ENCODE data around the gene LRP11. TPM values are rescaled to one million over a fixed set of nuclear protein-coding genes. Genes with fewer than 3 reads are reported as not detected.

Gene LRP11
- total and polyA plus RNA-seq, 10 of the 15 experiments (the other 5 are each of a cell fraction or from before 2014, with no cell fraction given): under 0.01 to 0.23 (median 0.03) TPM; not detected in 6

DNA sequence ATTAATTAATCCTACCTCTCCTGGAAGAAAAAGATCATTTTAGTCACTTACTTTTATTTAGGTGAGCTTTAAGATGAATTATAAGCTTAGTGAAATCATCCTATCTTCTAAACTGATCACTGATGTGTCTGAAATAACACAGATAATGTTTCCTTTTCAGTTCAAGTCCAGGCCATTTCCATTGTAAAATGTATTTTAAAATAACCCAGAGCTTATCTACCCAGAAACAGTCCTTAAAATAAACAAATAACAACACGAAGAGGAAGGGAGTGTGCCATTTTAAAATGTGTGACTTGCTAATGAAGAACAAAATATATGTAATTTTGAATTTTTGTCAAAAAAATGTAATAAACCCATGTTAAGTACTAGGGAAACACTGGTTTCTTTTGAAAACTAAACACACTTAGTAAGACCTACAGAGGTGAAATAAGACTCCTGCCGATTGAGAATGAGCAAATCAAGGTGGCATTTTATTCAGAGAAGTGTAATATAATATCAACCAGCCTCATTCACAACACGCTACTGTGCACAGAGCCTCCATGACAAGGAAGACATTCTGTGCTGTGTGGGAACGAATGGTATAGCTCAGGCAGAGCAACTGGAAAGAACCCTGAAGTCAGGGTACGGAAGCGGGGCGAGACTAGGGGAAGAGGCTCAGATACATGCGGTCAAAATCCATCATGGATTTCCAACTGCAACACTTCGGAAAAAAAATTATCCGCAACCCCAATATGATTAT, 7.7 kb downstream of the LRP11 start (continued):
- no peak for TF ChIP-seq DPF2 (IDR thresholded peaks at IDR 0.05)
- TF ChIP-seq ZNF24 (IDR thresholded peaks at IDR 0.05): no peak

DNA sequence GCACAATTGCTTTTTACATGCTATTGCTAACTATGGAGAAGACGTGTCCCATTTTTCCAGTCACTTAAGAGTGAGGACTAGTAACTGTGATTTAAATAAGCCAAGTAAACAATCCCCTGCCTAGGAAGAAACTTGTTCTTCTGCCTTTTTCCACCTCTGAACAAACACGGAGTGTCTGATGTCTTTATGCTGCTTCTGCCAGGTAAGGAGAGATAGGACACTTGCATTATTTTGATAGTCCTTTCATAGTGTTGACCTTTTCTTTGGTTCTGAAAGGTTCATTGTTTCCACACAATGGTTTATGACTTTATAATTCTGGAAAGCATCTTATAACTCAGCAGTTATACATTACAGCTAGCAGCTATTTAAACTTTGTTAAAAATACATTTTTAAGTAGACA, 8.4 kb downstream of the LRP11 start:
- ATAC-seq: no peak
- BruUV-seq (replicated peaks): no TSS peak
- Histone ChIP-seq H3K4me2 (ENCODE audit: control insufficient read depth, insufficient read depth) (no peak overlapping the region), H4K20me1 (ENCODE audit: control insufficient read depth, insufficient read depth) (no peaks in the 10 kb centered on the region), H2AFZ (ENCODE audit: control insufficient read depth, low read depth, low read length) (no peak overlapping the region), H3K9me3 (replicated peaks; ENCODE audit: control insufficient read depth, insufficient read depth, low read length) (no peaks in the 10 kb centered on the region), H3K27ac (ENCODE audit: control insufficient read depth, insufficient read depth) (no peak overlapping the region), H3K4me1 (ENCODE audit: control insufficient read depth, insufficient read depth, low read length) (peaks cover 7% of the 10 kb centered on the region), H3K36me3 (ENCODE audit: control insufficient read depth in 2 of 2, insufficient read depth in 2 of 2, low read length in 1 of 2) (no peaks in the 10 kb centered on the region), H3K27me3 (replicated peaks in 1 of 2; ENCODE audit: control insufficient read depth in 2 of 2, insufficient read depth in 2 of 2, low read length in 1 of 2) (peaks cover 4 to 6% of the 10 kb centered on the region in 2 experiments; a peak in 3 of 4 replicates), H3K4me3 (no peak overlapping the region), H3K9ac (ENCODE audit: control insufficient read depth, insufficient read depth, low read length) (no peak overlapping the region), H3K79me2 (ENCODE audit: control insufficient read depth, insufficient read depth, low read length) (no peaks in the 10 kb centered on the region)
- intact Hi-C loops (cut with micrococcal nuclease; ENCODE audit: unreplicated experiment) (no loop called here), in situ Hi-C loops (cut with MboI) (no loop called here)
- FAIRE-seq: no peak
- no peak for DNase-seq (ENCODE audit: low read depth, low spot score)
- TF ChIP-seq, protein P1, sequence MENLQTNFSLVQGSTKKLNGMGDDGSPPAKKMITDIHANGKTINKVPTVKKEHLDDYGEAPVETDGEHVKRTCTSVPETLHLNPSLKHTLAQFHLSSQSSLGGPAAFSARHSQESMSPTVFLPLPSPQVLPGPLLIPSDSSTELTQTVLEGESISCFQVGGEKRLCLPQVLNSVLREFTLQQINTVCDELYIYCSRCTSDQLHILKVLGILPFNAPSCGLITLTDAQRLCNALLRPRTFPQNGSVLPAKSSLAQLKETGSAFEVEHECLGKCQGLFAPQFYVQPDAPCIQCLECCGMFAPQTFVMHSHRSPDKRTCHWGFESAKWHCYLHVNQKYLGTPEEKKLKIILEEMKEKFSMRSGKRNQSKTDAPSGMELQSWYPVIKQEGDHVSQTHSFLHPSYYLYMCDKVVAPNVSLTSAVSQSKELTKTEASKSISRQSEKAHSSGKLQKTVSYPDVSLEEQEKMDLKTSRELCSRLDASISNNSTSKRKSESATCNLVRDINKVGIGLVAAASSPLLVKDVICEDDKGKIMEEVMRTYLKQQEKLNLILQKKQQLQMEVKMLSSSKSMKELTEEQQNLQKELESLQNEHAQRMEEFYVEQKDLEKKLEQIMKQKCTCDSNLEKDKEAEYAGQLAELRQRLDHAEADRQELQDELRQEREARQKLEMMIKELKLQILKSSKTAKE (IDR thresholded peaks at IDR 0.05; ENCODE audit: low read depth, poor library complexity, severe bottlenecking): no peak
- TF ChIP-seq EED (IDR thresholded peaks at IDR 0.05; ENCODE audit: low read depth) (no peak), SMARCA5 (IDR thresholded peaks at IDR 0.05) (no peak), RB1 (IDR thresholded peaks at IDR 0.05; ENCODE audit: borderline replicate concordance) (no peak), CEBPB (IDR thresholded peaks at IDR 0.05; ENCODE audit: borderline replicate concordance in 1 of 2, low read depth in 2 of 2, low read length in 2 of 2) (no peak)
- TF ChIP-seq, protein P2, sequence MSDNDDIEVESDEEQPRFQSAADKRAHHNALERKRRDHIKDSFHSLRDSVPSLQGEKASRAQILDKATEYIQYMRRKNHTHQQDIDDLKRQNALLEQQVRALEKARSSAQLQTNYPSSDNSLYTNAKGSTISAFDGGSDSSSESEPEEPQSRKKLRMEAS (IDR thresholded peaks at IDR 0.05; ENCODE audit: low read depth, low read length): no peak
- CTCF ChIA-PET: interaction anchor here (1.4 kb wide), 1 partner anchor 19 kb away, joined by 3 read pairs; no protein-coding TSS in a partner anchor
- POLR2A ChIA-PET: no interaction called here
- WGBS (ENCODE audit: insufficient coverage, insufficient replicate concordance, low lambda C conversion rate, missing lambda C conversion rate): 14% methylated on average over 2 of the region's 2 CpGs
- SMC1A ChIA-PET (ENCODE audit: uncharacterized antibody, unreplicated experiment): no interaction called here
- RAD21 ChIA-PET (ENCODE audit: unreplicated experiment): no interaction called here
